DOHH2 (cell line): ENCODE measurements around the gene SPATA18.

Experiments
- H3F3A ChIP-seq: fragments of 200-600 bp; sonication (generic), shearing (Covaris generic); 2 replicates; pipeline ENCODE4 v1.6.0; 2016; ENCODE audit warnings: antibody characterized with exemption, mild to moderate bottlenecking; ENCODE audit not compliant: control insufficient read depth, insufficient read depth
- H3K27ac ChIP-seq: fragments of 200-600 bp; sonication (generic); 2 replicates; pipeline ENCODE4 v1.5.1; 2014; ENCODE audit warnings: low read depth, mild to moderate bottlenecking, low read length, moderate library complexity
- H3K27me3 ChIP-seq: fragments of 200-600 bp; sonication (generic); 2 replicates; pipeline ENCODE4 v1.6.1; 2014; ENCODE audit warnings: mild to moderate bottlenecking, low read length, mixed read lengths; ENCODE audit not compliant: control insufficient read depth
- H3K36me3 ChIP-seq: fragments of 200-600 bp; sonication (generic); 2 replicates; pipeline ENCODE4 v1.6.1; 2014; ENCODE audit warnings: mild to moderate bottlenecking, low read length, moderate library complexity, mixed read lengths; ENCODE audit not compliant: control insufficient read depth
- H3K4me1 ChIP-seq: fragments of 200-600 bp; sonication (generic); 2 replicates; pipeline ENCODE4 v1.6.1; 2014; ENCODE audit warnings: mild to moderate bottlenecking, low read length, mixed read lengths; ENCODE audit not compliant: control insufficient read depth
- H3K4me2 ChIP-seq: fragments of 200-600 bp; sonication (generic); 2 replicates; pipeline ENCODE4 v1.6.0; 2014; ENCODE audit warnings: mild to moderate bottlenecking, low read length, moderate library complexity
- H3K4me3 ChIP-seq: fragments of 200-600 bp; sonication (generic); 2 replicates; pipeline ENCODE4 v1.5.1; 2014; ENCODE audit warnings: mild to moderate bottlenecking, low read length, mixed read lengths
- H3K79me2 ChIP-seq: fragments of 200-600 bp; sonication (generic); 2 replicates; pipeline ENCODE4 v1.6.1; 2014; ENCODE audit warnings: mild to moderate bottlenecking, low read length, mixed read lengths; ENCODE audit not compliant: control insufficient read depth
- H3K9me2 ChIP-seq: fragments of 200-600 bp; sonication (generic); replicated peaks from 2 replicates; pipeline ENCODE4 v1.6.1; 2014; ENCODE audit warnings: mild to moderate bottlenecking, low read length, mixed read lengths; ENCODE audit not compliant: control insufficient read depth
- H3K9me3 ChIP-seq: fragments of 200-600 bp; sonication (generic); 2 replicates; pipeline ENCODE4 v1.6.1; 2014; ENCODE audit warnings: antibody characterized with exemption, low read length, mixed read lengths; ENCODE audit not compliant: control insufficient read depth, insufficient read depth
- H4K20me1 ChIP-seq: fragments of 200-600 bp; sonication (generic); 2 replicates; pipeline ENCODE4 v1.6.0; 2014; ENCODE audit warnings: low read depth, mild to moderate bottlenecking, antibody characterized with exemption, low read length, moderate library complexity; ENCODE audit not compliant: control insufficient read depth, insufficient read depth
- CTCF ChIP-seq: fragments of 200-600 bp; sonication (generic); IDR thresholded peaks from one replicate; pipeline ENCODE4 v1.5.1; 2014; ENCODE audit warnings: antibody characterized with exemption, mild to moderate bottlenecking, low read depth, low read length; ENCODE audit not compliant: poor library complexity, severe bottlenecking
- EZH2phosphoT487 ChIP-seq: fragments of 200-600 bp; sonication (generic); IDR thresholded peaks from 2 replicates; pipeline ENCODE4 v1.6.1; 2017; ENCODE audit warnings: borderline replicate concordance, mild to moderate bottlenecking, antibody characterized with exemption, low read length, moderate library complexity, mixed read lengths

SPATA18 gene

GRCh38 chr4:52019936-52020657, 31.0 kb upstream of the SPATA18 start, which contains the start of gene LRRC66:
Gene LRRC66 (minus strand): TSS chr4:52020363. CDS start chr4:52017613, 2,750 bp downstream.
- no peaks in the 10 kb centered on the region for H4K20me1 ChIP-seq
- H3K4me3 ChIP-seq = no peak within 1 kb of the TSS
- TF ChIP-seq CTCF = no peak
- no peak for TF ChIP-seq EZH2phosphoT487
- no peaks in the 10 kb centered on the region for H3K79me2 ChIP-seq
- H3F3A ChIP-seq = no peaks in the 10 kb centered on the region
- no peaks in the 10 kb centered on the region for H3K27me3 ChIP-seq
- peaks cover 23% of the 10 kb centered on the region for H3K36me3 ChIP-seq
- H3K4me2 ChIP-seq = no peak within 1 kb of the TSS
- H3K4me1 ChIP-seq = peaks cover 3% of the 10 kb centered on the region
- H3K9me2 ChIP-seq = no peaks in the 10 kb centered on the region
- H3K27ac ChIP-seq = no peak within 1 kb of the TSS
- no peaks in the 10 kb centered on the region for H3K9me3 ChIP-seq

GRCh38 chr4:52028970-52029369, 22.1 kb upstream of the SPATA18 start:
- no peak overlapping the region for H3K27ac ChIP-seq
- H3K9me3 ChIP-seq = no peaks in the 10 kb centered on the region
- no peak overlapping the region for H3K4me3 ChIP-seq
- 0 out of 2 replicates have a peak, but pooled peaks cover 4% of the 10 kb centered on the region for H3K79me2 ChIP-seq
- peaks cover 65% of the 10 kb centered on the region for H3K36me3 ChIP-seq
- H3K27me3 ChIP-seq = no peaks in the 10 kb centered on the region
- H3F3A ChIP-seq = peaks cover 14% of the 10 kb centered on the region
- H3K9me2 ChIP-seq = no peaks in the 10 kb centered on the region
- H4K20me1 ChIP-seq = no peaks in the 10 kb centered on the region
- TF ChIP-seq CTCF = no peak
- TF ChIP-seq EZH2phosphoT487 = no peak
- H3K4me1 ChIP-seq = no peaks in the 10 kb centered on the region
- H3K4me2 ChIP-seq = no peak overlapping the region

GRCh38 chr4:52032005-52032404, 19.1 kb upstream of the SPATA18 start:
- peaks cover 43% of the 10 kb centered on the region for H3K36me3 ChIP-seq
- H3K9me2 ChIP-seq = no peaks in the 10 kb centered on the region
- H3K27ac ChIP-seq = no peak overlapping the region
- H3F3A ChIP-seq = peaks cover 10% of the 10 kb centered on the region
- peaks cover 21% of the 10 kb centered on the region for H3K4me1 ChIP-seq
- no peaks in the 10 kb centered on the region for H3K27me3 ChIP-seq
- H4K20me1 ChIP-seq = no peaks in the 10 kb centered on the region
- peaks cover 32% of the 10 kb centered on the region for H3K79me2 ChIP-seq
- no peak overlapping the region for H3K4me3 ChIP-seq
- TF ChIP-seq CTCF (no peak), EZH2phosphoT487 (no peak)
- no peaks in the 10 kb centered on the region for H3K9me3 ChIP-seq
- no peak overlapping the region for H3K4me2 ChIP-seq
